Activated CD4-positive, alpha-beta T cell treated with anti-CD3 and anti-CD28 coated beads, Interleukin-10, Interleukin-2, amounts not matched to agents 100 ng/mL and 50 ng/mL, durations not matched to agents 16 hours and 8 hours (primary cell): Measurements from ENCODE around the gene FREM3.

Experiments
- DNase-seq: peaks from one replicate; pipeline ENCODE4 v3.0.0-alpha.2; 2020

The FREM3 gene

GRCh38 chr4:143658336-143658735, 42.1 kb downstream of the FREM3 start:
- DNase-seq, result no peak

- DNase-seq, result no peak
These were observed 45.9 kb downstream of the FREM3 start for GRCh38 chr4:143654571-143654970.

GRCh38 chr4:143653031-143653430, 47.4 kb downstream of the FREM3 start:
- no peak for DNase-seq

- DNase-seq, result no peak
These were observed 57.1 kb downstream of the FREM3 start for GRCh38 chr4:143643399-143643798.

DNA sequence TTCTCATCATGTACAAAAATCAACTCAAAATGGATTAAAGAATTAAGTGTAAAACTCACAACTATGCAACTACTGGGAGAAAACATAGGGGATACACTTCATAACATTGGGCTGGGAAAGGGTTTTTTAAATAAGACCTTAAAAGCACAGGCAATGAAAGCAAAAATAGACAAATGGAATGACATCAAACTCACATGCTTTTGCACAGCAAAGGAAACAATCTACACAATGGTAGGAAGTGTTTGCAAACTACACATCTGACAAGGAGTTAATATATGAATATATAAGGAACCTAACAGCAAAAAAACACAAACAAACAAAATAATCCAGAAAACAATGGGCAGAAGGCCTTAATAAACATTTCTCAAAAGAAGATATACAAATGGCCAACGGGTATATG, 57.9 kb downstream of the FREM3 start:
- no peak for DNase-seq

DNA sequence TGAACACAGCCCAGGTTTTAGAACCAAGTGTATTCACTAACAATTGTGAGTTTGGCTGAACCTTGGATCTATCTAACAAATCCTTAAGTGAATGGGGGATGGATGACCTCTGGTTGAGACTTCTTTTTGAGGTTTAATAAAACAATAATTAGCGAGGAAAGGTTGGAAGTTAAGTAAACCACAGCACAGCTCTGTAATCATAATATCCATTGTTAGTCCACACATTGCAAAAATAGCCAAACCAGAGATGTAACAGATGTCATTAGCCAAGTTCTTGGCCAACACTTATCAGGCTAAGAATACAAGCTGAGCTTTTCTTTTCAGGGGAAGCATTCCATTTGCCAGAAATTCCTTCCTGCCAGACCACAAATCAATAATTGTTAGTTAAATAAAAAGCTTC, 59.1 kb downstream of the FREM3 start:
- no peak for DNase-seq

GRCh38 chr4:143634763-143635162, 65.7 kb downstream of the FREM3 start:
- DNase-seq, result no peak

DNA sequence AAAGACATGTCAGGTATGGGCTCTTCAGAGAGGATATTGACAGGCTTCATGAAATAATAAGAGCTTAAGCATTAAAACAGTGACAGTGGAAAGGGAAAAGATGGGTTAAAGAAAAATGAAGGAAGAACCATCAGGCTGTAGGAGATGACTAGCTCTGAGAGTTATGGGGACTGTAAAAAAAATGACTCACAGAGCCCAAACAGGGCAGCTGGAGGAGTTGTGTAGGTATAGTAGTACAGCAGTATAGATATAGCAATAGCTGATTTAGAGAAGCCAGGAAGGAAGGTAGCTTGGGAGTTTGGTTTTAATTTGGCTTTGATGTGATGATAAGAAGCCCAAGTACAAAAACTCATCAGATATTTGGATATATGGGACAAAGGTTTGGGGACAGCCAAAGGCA, 66.6 kb downstream of the FREM3 start:
- no peak for DNase-seq

DNA sequence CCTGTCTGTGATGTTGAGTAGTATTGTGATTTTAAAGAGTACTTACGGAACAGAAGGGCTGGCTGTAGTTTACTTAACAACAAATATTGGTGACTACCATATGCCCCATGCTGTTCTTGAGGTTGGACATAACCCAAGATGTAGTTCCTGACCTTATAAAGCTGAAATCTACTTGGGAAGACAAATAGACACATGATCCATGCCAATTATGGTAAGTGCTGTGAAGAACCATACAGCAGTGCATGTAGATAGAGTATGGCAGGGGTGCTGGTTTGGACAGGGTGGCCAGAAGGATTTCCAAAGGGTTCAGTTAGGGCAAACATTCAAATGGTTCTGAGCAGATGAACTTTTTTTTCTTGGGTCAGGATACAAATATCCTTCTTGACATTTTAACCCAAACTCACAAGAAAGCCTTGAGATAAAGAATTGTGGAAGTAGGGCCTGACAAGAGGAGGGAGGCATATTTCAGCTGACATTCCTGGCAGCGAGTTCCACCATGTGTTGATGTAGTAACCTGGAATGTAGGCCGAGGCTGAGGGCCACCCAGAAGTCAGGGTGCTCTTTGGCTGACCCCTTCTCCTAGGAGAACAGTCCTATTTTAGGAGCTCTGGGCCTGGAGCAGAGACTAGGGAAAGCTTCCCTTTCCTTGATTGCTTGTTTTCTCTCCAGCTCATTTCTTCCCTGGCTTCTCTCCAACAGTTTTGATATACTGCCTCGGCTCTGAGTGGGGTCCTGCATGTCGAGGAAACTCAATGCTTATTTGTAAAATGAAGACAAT, 74.2 kb downstream of the FREM3 start:
- DNase-seq, result no peak

- no peak for DNase-seq
These were observed 74.8 kb downstream of the FREM3 start for GRCh38 chr4:143625632-143626031.

DNA sequence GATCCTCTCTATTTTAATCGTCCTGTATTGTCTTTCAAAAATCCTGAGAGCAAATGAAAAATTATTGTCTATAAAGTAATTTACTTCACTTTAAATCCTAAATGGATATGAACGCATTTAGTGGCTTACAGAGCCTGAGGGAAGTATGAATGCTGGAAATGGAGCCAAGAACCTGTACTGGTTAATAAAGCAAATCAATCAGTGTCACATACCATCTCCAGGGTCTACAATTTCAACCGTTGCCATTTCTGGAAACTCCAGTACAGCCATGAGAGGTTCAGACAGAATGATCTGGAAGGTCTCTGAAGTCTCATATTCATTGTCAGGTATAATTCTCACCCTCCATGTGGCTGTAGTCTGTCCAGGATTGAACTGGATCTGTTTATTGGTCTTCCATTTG, 76.6 kb downstream of the FREM3 start:
- DNase-seq, result no peak

DNA sequence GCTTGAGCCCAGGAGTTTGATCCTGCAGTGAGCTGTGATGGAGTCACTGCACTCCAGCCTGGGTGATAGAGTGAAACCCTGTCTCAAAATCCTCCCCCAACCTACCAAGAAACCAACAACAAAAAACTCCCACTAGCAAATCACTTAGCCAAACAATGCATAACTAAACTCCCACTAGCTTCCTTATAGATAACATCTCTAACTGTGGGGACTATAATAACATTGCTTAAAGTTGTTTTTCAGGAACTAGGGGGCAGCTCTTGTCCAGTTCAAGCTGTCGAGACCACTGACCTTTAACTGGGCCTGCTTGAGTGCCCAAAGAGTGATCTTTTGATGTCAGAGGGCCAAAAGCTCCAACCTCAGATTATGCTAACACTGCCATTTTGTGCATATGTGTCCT, 81.7 kb downstream of the FREM3 start:
- no peak for DNase-seq

DNA sequence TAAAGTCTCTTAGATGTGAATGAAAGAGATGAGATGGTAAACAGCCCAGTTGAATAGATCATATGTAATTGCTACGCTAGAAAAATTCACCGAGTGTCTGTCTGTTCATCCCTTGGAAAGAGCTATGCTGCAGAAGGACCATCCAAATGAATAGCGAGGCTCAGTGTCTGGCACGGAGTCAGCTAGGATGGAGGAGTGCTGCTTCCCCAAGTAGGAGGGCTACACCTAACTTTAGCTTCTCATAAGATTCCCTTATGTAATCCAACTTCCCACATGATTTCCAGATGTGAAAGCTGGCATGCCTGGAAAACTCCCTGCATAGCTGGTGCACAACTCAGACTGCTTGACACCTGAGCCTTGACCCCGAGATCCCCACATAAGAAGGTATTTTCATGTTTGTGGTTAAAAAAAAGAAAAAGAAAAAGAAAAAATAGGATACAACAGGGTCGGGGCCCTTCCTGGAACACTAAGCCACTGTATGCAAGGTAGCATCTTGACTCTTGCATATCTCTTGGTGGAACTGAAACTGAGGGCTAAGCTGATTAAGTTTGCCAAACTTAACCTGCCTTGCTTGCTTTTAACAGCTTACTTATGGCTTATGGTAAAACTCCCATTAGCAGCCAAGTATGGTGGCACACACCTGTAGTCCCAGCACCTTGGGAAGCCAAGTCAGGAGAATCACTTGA, 82.3 kb downstream of the FREM3 start:
- DNase-seq, result no peak

- peak; percentile 77 for DNase-seq
These were observed 83.7 kb downstream of the FREM3 start for GRCh38 chr4:143616771-143617170.

DNA sequence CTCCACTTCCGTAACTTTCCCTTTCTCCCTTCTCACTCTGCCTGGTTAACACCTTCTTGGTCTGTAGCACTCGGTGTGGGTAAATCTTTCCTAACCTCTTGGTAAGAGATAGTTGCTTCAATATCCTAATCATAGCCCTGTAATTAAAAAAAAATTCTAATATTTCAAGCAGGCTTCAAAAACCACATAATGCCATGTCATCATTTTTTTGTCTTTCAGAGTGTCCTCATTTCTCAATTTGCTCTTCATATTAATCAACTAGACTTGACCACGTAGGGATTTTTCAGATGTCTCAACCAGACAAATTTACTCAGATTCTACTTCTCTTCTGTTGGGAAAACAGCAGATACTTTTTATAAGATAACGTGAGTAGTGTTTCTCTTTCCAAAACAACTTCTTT, 91.0 kb downstream of the FREM3 start:
- DNase-seq, result no peak

GRCh38 chr4:143606480-143606879, 94.0 kb downstream of the FREM3 start:
- DNase-seq, result no peak

GRCh38 chr4:143599827-143600226, 100.6 kb downstream of the FREM3 start:
- no peak for DNase-seq

DNA sequence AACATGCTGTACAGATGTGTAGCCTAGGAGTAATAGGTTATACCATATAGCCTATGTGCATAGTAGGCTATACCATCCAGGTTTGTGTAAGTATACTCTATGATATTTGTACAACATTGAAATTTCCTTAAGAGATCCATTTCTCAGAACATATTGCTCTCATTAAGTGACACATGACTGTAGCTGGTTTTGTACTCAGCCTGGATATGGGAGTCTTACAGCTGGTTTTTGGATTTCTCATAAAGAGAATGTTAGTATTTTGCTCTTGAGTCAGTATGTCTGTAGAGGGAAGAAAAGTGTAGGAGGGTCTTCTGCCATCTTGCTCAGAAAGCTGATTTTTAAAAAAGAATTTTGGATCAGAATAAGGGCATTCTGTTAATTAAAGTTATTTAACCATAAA, 101.7 kb downstream of the FREM3 start:
- DNase-seq, result no peak

GRCh38 chr4:143597276-143597675, 103.2 kb downstream of the FREM3 start:
- DNase-seq, result no peak

GRCh38 chr4:143587703-143588102, 112.8 kb downstream of the FREM3 start:
- DNase-seq, result no peak

DNA sequence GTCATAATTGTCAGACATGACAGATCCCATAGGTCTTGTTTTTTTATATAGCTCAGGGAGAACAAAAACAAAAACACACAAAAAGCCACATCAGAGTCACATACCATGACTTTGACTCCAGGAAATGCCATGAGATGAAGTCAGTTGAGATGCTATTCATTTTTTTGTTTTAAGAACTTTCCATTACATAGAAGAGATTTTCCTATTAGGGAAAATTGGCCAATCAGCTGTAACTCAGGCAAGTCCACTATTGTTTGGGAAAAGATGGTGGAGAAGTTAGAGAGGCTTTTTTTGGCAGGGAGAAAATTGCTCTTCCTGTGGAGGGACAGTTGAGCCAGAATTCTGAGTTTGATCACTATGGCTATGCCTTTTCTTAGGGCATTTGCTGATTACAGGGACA, 114.4 kb downstream of the FREM3 start:
- DNase-seq, result no peak

DNA sequence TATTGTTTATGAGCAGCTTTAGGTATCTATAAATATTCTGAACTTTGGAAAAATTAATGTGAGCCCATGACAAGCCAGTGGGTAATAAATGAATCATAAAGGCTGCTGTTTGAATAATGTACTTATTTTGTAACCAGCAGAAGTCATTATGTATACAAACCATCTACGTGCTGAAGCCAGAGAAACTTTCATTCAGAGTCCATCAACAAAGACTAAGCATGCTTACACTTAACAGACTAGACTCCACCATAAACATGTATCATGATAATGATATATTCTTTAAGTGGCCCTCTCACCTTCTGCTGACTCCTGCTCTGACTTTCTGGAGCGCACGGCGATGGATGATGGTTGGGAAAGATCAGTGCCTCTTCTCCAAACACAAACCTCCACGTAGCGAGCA, 114.9 kb downstream of the FREM3 start:
- DNase-seq, result no peak

DNA sequence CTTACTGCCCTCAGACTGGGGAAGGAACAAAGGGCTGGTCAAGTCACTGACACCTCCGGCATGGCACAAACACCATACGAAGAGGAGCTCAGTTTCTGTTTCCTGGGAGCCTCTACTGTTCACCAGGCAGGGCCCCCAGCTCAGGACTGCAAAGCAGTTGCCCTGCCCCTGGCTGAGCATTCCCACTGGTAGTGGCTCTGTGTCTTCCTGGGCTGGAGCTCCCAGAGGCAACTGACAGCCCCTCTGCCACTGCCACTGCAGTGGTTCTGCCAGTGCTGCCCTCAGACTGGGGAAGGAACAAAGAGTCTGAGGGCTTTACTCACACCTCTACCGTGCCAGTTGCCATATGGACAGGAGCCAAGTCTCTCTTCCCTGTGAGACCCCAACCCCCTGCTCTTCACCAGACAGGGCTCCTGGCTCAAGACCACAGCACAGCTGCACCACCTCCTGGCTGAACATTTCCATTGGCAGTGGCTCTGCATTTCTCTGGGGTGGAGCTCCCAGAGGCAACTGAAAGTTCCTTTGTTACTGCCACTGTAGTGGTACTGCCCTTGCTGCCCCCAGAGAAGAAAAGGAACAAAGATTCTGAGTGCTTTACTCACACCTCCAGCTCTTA, 119.0 kb downstream of the FREM3 start:
- DNase-seq, result no peak

- DNase-seq, result no peak
These were observed 125.1 kb downstream of the FREM3 start for GRCh38 chr4:143575331-143575730.
